K562 (cell line): Measurements from ENCODE around the gene GINS2. TPM values are rescaled to one million over a fixed set of nuclear protein-coding genes. Genes with fewer than 3 reads are reported as not detected.

Experiments
- ATAC-seq: fragments of 200-7000 bp; cut with Tn5 transposase; 3 replicates; pipeline ENCODE4 v1.9.1; 2020; ENCODE audit warnings: moderate library complexity
- BruUV-seq: library from RNA; stranded (reverse); fragments of 400-500 nt; replicated peaks from 2 replicates; lab custom pipeline; 2021; lab: Mats Ljungman, UMichigan
- CTCF ChIA-PET: fragments of 300-600 bp; formaldehyde crosslinking; extraction: SDS; loops from one replicate; lab custom pipeline; 2021; ENCODE audit warnings: low intra/inter-chr PET ratio; lab: Yijun Ruan, JAX
- POLR2A ChIA-PET: fragments of 300-600, 350-650 bp; sonication (Branson Sonifier 250); formaldehyde crosslinking; extraction: SDS; loops from one replicate; lab custom pipeline; 2021; ENCODE audit warnings: antibody characterized with exemption, inconsistent platforms; lab: Yijun Ruan, JAX
- DNase-seq, 4 experiments: peaks; one replicate each; pipeline versions ENCODE4 v3.0.0 to v3.0.0-alpha.2; 2011 to 2018; ENCODE audit warnings: low spot score in 3 of 4, mixed read lengths in 3 of 4; ENCODE audit errors: extremely low read depth in 1 of 4
- FAIRE-seq: peaks from 2 replicates; lab custom pipeline; 2011; peaks lifted over from hg19 to GRCh38; lab: Jason Lieb, UNC
- H2AFZ ChIP-seq: 2 replicates; pipeline ENCODE4 v1.6.0; 2011; ENCODE audit warnings: low read depth, low read length, control low read depth, inconsistent platforms
- H3K27ac ChIP-seq: fragments of 200-600 bp; 3 replicates; pipeline ENCODE4 v1.8.0; 2011; ENCODE audit warnings: low read depth, mild to moderate bottlenecking, control low read depth, inconsistent platforms, low read length, moderate library complexity, mixed read lengths; ENCODE audit errors: extremely low read depth
- H3K27me3 ChIP-seq, 2 experiments: fragments of 300-600 bp in 1 of 2; 2 replicates in 1 of 2; 3 replicates in 1 of 2; pipeline versions ENCODE4 v1.6.0 to v1.8.0; 2011; ENCODE audit warnings: inconsistent platforms in 2 of 2, low read length in 2 of 2, mild to moderate bottlenecking in 1 of 2, mixed read lengths in 1 of 2, moderate library complexity in 1 of 2; ENCODE audit not compliant: control insufficient read depth in 2 of 2, insufficient read depth in 2 of 2
- H3K36me3 ChIP-seq: fragments of 300-600 bp; 3 replicates; pipeline ENCODE4 v1.8.0; 2011; ENCODE audit warnings: mild to moderate bottlenecking, low read length, inconsistent platforms; ENCODE audit not compliant: control insufficient read depth, insufficient read depth
- H3K4me1 ChIP-seq, 2 experiments: fragments of 200-600 bp in 1 of 2; replicated peaks in 1 of 2; 2 replicates in 1 of 2; 3 replicates in 1 of 2; pipeline versions ENCODE4 v1.5.1 to v1.8.0; 2011; ENCODE audit warnings: inconsistent platforms in 2 of 2, low read length in 2 of 2, mild to moderate bottlenecking in 1 of 2, mixed read lengths in 1 of 2, moderate library complexity in 1 of 2; ENCODE audit not compliant: control insufficient read depth in 2 of 2, insufficient read depth in 2 of 2
- H3K4me2 ChIP-seq: 2 replicates; pipeline ENCODE4 v1.6.1; 2011; ENCODE audit warnings: low read length, control low read depth, inconsistent platforms, mixed read lengths; ENCODE audit not compliant: insufficient read depth
- H3K4me3 ChIP-seq: fragments of 200-600 bp; sonication (generic), shearing (Covaris generic); 2 replicates; pipeline ENCODE4 v1.5.1; 2016; ENCODE audit warnings: control low read depth, inconsistent platforms
- H3K79me2 ChIP-seq: fragments of 200-600 bp; 3 replicates; pipeline ENCODE4 v1.8.0; 2011; ENCODE audit warnings: low read length, inconsistent platforms; ENCODE audit not compliant: control insufficient read depth, insufficient read depth
- H3K9ac ChIP-seq, 2 experiments: 2 replicates each; pipeline versions ENCODE4 v1.6.0 to v1.6.1; 2011; ENCODE audit warnings: low read depth in 2 of 2, low read length in 2 of 2, control low read depth in 1 of 2, inconsistent platforms in 1 of 2, mild to moderate bottlenecking in 1 of 2, mixed read lengths in 1 of 2; ENCODE audit not compliant: insufficient read depth in 1 of 2
- H3K9me1 ChIP-seq: one replicate; pipeline ENCODE4 v1.6.0; 2011; ENCODE audit warnings: inconsistent platforms, mild to moderate bottlenecking, low read length, moderate library complexity; ENCODE audit not compliant: control insufficient read depth, insufficient read depth
- H3K9me3 ChIP-seq: replicated peaks from 2 replicates; pipeline ENCODE4 v1.5.1; 2011; ENCODE audit warnings: low read depth, low read length, inconsistent platforms; ENCODE audit not compliant: control insufficient read depth, insufficient read depth
- H4K20me1 ChIP-seq: replicated peaks from 2 replicates; pipeline ENCODE4 v1.6.1; 2011; ENCODE audit warnings: low read length, inconsistent platforms, mixed read lengths; ENCODE audit not compliant: control insufficient read depth, insufficient read depth
- BRF2 ChIP-seq: IDR thresholded peaks from 3 replicates; pipeline ENCODE4 v1.6.1; 2011; ENCODE audit warnings: borderline replicate concordance, mild to moderate bottlenecking; ENCODE audit not compliant: insufficient read length, insufficient read depth
- CREB3 ChIP-seq: fragments of 450-650 bp; conservative IDR thresholded peaks from 2 replicates; pipeline ENCODE4 v1.6.1; 2016; ENCODE audit warnings: missing genetic modification characterization, low read depth, mild to moderate bottlenecking, missing compliant biosample characterization, moderate library complexity
- FOXM1 ChIP-seq, 2 experiments: fragments of 450-650 bp in 1 of 2; sonication (generic) in 1 of 2; formaldehyde crosslinking in 1 of 2; IDR thresholded peaks; 2 replicates each; pipeline versions ENCODE4 v1.6.1 to v1.9.0; 2017 to 2022; ENCODE audit warnings: low read depth in 2 of 2, mild to moderate bottlenecking in 2 of 2, missing genetic modification reagents in 1 of 2, moderate library complexity in 1 of 2
- GABPB2 ChIP-seq: fragments of 250-450 bp; sonication (Bioruptor Pico); conservative IDR thresholded peaks from 2 replicates; pipeline ENCODE4 v1.5.1; 2021; ENCODE audit warnings: mild to moderate bottlenecking
- MTF1 ChIP-seq: fragments of 250-450 bp; sonication (Bioruptor Pico); IDR thresholded peaks from 2 replicates; pipeline ENCODE4 v1.9.0; 2021; ENCODE audit warnings: moderate library complexity, mild to moderate bottlenecking, inconsistent platforms, borderline replicate concordance
- POLR2G ChIP-seq: fragments of 200-400 bp; formaldehyde crosslinking; IDR thresholded peaks from 2 replicates; pipeline ENCODE4 v1.6.1; 2017; ENCODE audit warnings: low read depth, mild to moderate bottlenecking, antibody characterized with exemption, low read length, moderate library complexity
- RBM22 ChIP-seq: fragments of 200-400 bp; formaldehyde crosslinking; IDR thresholded peaks from 2 replicates; pipeline ENCODE4 v1.6.1; 2018; ENCODE audit warnings: low read length, low read depth; ENCODE audit not compliant: poor library complexity, severe bottlenecking
- RBM34 ChIP-seq: fragments of 200-400 bp; formaldehyde crosslinking; IDR thresholded peaks from 2 replicates; pipeline ENCODE4 v1.6.1; 2018; ENCODE audit warnings: low read length, borderline replicate concordance; ENCODE audit not compliant: insufficient read depth
- SPI1 ChIP-seq: IDR thresholded peaks from 2 replicates; pipeline ENCODE4 v1.6.1; 2011; ENCODE audit warnings: low read depth, low read length, control low read depth, borderline replicate concordance
- WGBS: fragments of 100-300 bp; shearing (Covaris generic); methylation state at CpG from one replicate; pipeline ENCODE4 v1.1.6; 2016; ENCODE audit warnings: low coverage, mixed read lengths; ENCODE audit not compliant: insufficient coverage; ENCODE audit errors: missing lambda C conversion rate; 5-methylcytosine and 5-hydroxymethylcytosine counted together
- in situ Hi-C: fragments of 300-500 bp; cut with MboI; formaldehyde crosslinking; loops from 4 replicates; pipeline ENCODE4 v1.15.0; 2018; ENCODE audit warnings: inconsistent platforms, mixed read lengths
- intact Hi-C: fragments of 100-400 bp; cut with micrococcal nuclease; formaldehyde crosslinking; loops from 2 replicates; pipeline ENCODE4 v1.14.2; 2022
- polyA plus RNA-seq, 8 experiments: library from polyadenylated mRNA; depleted of rRNA in 4 of 8; stranded (reverse) in 5 of 8; unstranded in 3 of 8; fragments of >200 nt; fragmentation: Nextera tagmentation in 2 of 8; fragmentation: Illumina TruSeq in 1 of 8; extraction: Ambion mirVana in 2 of 8; extraction: Trizol in 1 of 8; gene quantifications; 2 replicates each; pipeline versions ENCODE4 v1.2.1 to v1.2.3, GENCODE V29; 2011 to 2014; ENCODE audit warnings: inconsistent platforms in 1 of 8, missing spikeins in 1 of 8
- total RNA-seq, 7 experiments: library from RNA; depleted of rRNA in 6 of 7; stranded (reverse); fragments of >200 nt in 6 of 7; fragmentation: Illumina TruSeq in 2 of 7; extraction: Trizol in 2 of 7; gene quantifications; 2 replicates each; pipeline versions ENCODE4 v1.2.1 to v1.2.3, GENCODE V29; 2011 to 2021; ENCODE audit warnings: low replicate concordance in 1 of 7
- TF ChIP-seq, protein P1 (sequence below), 2 experiments: IDR thresholded peaks; 2 replicates each; pipeline ENCODE4 v1.6.1; 2011; ENCODE audit warnings: borderline replicate concordance in 1 of 2, control low read depth in 1 of 2, low read depth in 1 of 2, low read length in 1 of 2, mild to moderate bottlenecking in 1 of 2, mixed read lengths in 1 of 2, moderate library complexity in 1 of 2; ENCODE audit not compliant: insufficient read depth in 1 of 2, insufficient read length in 1 of 2, poor library complexity in 1 of 2, severe bottlenecking in 1 of 2; ENCODE audit errors: extremely low read depth in 1 of 2

GINS2 gene
- total and polyA plus RNA-seq, 9 of the 15 experiments (the other 6 are each of a cell fraction or from before 2014, with no cell fraction given) = 40.4 to 76.2 (median 44.6) TPM

DNA sequence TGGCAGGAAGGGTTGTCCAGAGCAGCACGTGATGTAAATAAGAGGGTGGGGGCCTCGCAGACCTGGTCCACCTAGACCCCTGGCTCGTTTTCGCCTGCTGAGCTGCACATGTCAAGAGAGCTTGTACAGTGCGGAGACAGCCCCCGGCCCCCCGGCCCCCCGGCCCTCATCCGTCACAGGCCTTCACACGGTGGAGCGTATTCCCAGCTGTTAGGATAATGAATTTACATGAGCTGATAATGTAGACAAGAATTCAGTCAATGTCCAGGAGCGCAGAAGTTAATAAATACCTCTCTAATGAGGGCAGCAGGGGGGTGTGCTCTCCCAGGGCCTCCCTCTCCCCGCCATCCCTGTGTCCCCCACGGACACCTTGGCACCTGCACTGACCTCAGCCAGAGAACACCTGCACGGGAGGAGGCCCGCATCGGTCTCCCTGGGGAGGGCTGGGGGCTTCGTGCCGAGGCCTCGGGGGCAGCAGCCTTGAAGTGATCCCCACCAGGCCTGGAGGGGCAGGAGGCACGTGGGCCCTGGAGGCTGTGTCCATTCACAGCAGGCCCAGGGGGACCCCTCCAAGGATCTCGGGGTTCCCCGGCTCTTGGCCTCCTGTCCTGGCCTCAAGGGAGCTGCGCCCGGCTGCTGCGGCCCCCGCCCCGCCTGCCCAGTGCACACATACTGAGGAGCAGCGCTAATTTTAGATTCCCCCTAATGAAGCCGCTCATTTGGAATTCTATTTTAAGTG, 61.1 kb downstream of the GINS2 start:
- Histone ChIP-seq H3K9me1 (peaks cover 13% of the 10 kb centered on the region), H2AFZ (no peak overlapping the region), H3K79me2 (peaks cover 99% of the 10 kb centered on the region), H3K4me1 (peaks cover 4 to 74% of the 10 kb centered on the region in 2 experiments; a peak in 3 of 5 replicates), H3K4me2 (no peak overlapping the region), H3K9ac (no peak overlapping the region), H3K36me3 (peaks cover 97% of the 10 kb centered on the region; the same call in 2 of the 3 replicates), H3K9me3 (peaks cover 5% of the 10 kb centered on the region; the same call in 1 of the 2 replicates), H3K27me3 (no peaks in the 10 kb centered on the region), H4K20me1 (peaks cover 76% of the 10 kb centered on the region), H3K4me3 (no peak overlapping the region), H3K27ac (no peak overlapping the region)
- 93% methylated on average over 19 of the region's 30 CpGs for WGBS
- ChIA-PET POLR2A (interaction anchor here (0.5 to 1.6 kb wide), 6 partner anchors 11 to 411 kb away, joined by 3 to 5 read pairs (median 3); no protein-coding TSS in a partner anchor), CTCF (no interaction called here)
- TF ChIP-seq SPI1 (no peak), RBM22 (peak; percentile 71), CREB3 (tag) (no peak), BRF2 (no peak), FOXM1 (IDR thresholded peaks at IDR 0.05; ENCODE audit: low read depth) (no peak), FOXM1 (CRISPR knock-in tag; IDR thresholded peaks at IDR 0.05; ENCODE audit: low read depth) (no peak), GABPB2 (no peak), RBM34 (no peak), MTF1 (CRISPR knock-in tag) (no peak), POLR2G (peak; percentile 68)
- TF ChIP-seq, protein P1, sequence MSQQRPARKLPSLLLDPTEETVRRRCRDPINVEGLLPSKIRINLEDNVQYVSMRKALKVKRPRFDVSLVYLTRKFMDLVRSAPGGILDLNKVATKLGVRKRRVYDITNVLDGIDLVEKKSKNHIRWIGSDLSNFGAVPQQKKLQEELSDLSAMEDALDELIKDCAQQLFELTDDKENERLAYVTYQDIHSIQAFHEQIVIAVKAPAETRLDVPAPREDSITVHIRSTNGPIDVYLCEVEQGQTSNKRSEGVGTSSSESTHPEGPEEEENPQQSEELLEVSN (IDR thresholded peaks at IDR 0.05; ENCODE audit: borderline replicate concordance in 1 of 2, extremely low read depth in 1 of 2, insufficient read depth in 1 of 2, insufficient read length in 1 of 2, low read depth in 1 of 2, low read length in 1 of 2, poor library complexity in 1 of 2, severe bottlenecking in 1 of 2) = no peak
- intact Hi-C loops (no loop called here), in situ Hi-C loops (no loop called here)
- no peak for ATAC-seq
- no TSS peak for BruUV-seq
- no peak for DNase-seq
- FAIRE-seq = no peak
